Activated gamma-delta T cell treated with Interleukin-2 at 50 U/mL for 16 hours (primary cell): Measurements from ENCODE around the gene CD207.
"Not testable (repeated sequence)": the region's sequence is repeated elsewhere in the genome, so short reads cannot be mapped to it uniquely, and the experiment has no call there.

Experiments
- DNase-seq: peaks from one replicate; pipeline ENCODE4 v3.0.0-alpha.2; 2020

The CD207 gene

GRCh38 chr2:70835643-70836042 lies at the start of gene CD207:
Gene CD207 (minus strand): TSS chr2:70835816. CDS start chr2:70835776, 40 bp downstream.
- no peak for DNase-seq

DNA sequence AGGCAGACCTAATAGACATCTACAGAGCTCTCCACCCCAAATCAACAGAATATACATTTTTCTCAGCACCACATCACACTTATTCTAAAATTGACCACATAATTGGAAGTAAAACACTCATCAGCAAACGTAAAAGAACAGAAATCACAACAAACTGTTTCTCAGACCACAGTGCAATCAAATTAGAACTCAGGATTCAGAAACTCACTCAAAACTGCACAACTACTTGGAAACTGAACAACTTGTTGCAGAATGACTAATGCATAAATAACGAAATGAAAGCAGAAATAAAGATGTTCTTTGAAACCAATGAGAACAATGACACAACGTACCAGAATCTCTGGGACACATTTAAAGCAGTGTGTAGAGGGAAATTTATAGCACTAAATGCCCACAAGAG lies 42.9 kb upstream of the CD207 start:
- DNase-seq = not testable (repeated sequence)

- not testable (repeated sequence) for DNase-seq
Observed at GRCh38 chr2:70876138-70876537, 40.5 kb upstream of the CD207 start.

GRCh38 chr2:70873541-70873940 lies 37.9 kb upstream of the CD207 start:
- no peak for DNase-seq

DNA sequence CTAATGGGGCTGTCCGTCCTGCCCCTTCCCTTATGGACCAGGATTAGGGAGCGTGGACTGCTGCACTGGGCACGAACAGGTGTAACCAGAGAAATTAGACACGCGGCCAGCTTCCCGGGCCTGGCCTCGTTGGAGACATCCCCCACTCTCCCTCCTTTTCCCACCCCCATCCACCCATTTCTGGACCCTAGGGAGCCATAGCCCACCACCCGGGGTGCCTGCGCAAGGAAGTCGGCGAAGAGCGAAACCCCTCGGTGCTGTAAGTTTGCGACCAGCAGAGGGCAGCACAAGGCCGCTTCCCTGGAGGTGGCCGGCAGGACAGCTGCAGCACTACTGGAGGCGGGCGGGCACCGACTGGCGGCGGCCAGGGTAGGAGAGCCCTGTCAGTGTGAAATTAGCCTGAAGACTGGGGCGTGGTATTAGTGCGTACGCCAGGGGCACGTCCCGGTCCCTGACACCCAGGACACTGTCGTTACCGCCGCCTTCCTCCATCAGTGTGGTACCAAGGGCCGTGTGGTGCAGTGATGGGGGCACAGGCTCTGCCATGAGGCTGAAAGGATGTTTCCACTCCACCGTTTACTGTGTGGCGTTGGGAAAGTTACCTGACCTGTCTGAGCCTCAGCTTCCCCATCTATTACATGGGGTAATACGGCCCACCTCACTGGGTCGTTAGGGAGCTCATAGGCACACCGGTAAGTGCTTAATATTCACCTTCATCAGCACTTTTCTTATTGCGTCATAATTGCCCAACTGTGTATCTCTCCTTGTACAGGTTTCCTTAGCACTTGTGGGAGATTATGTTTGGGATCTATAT lies 36.0 kb upstream of the CD207 start:
- peak; percentile 80 for DNase-seq

DNA sequence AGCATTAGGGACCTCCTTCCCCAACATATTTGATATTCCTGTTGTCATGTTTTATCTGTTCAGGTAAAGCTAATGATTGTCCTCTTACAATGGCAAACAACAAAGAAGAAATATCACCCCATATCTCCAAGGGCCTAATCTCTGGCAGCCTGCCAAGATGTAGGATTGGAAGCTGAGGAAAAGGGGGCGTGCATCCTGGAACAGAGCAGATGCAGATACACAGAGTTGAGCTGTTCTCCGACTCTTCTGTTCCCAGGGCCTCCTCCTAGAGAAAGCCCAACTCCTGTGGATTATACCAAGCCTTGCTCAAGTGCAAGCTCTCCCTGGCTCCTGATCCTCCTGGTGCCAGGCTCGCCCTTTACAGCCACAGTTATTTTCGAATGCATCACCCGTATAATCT lies 35.2 kb upstream of the CD207 start:
- no peak for DNase-seq

DNA sequence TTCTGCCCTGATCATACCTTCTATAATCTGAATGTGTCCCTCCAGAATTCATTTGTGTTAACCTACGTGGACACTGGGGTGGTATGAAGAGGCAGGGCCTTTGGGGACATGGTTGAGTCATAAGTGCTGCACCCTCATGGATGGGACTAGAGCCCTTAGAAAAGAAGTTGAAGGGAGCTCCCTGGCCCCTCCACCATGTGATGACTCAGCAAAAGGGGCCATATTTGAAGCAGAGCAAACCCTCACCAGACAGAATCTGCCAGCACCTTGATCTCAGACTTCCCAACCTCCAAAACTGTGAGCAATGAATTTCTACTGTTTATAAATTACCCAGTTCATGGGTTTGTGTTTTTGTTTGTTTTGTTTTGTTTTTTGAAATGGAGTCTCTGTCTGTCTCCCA lies 33.4 kb upstream of the CD207 start:
- no peak for DNase-seq

GRCh38 chr2:70861777-70862625 lies 26.4 kb upstream of the CD207 start:
- peak; percentile 64 for DNase-seq

DNA sequence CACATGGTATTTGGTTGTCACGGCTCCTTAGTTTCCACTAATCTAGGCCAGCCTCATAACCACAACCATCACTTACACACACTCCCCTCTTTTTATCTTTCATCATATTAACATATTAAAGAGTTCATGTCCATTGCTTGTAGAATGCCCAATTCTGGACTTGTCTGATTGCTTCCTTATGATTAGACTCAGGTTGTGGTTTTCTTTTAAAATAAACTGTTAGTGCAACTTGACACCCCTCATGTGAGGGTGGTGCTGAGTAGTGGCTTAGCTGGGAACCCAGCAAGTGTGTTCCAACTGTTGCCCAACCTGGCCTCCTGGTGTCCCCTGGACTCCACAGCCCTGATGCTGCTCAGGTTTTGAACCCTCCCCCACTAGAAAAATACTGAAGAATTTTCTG lies 20.1 kb upstream of the CD207 start:
- no peak for DNase-seq

GRCh38 chr2:70854411-70854810 lies 18.8 kb upstream of the CD207 start:
- DNase-seq = no peak

GRCh38 chr2:70852824-70853223 lies 17.2 kb upstream of the CD207 start:
- DNase-seq = no peak

GRCh38 chr2:70851704-70852103 lies 16.1 kb upstream of the CD207 start:
- DNase-seq = peak; percentile 27

DNA sequence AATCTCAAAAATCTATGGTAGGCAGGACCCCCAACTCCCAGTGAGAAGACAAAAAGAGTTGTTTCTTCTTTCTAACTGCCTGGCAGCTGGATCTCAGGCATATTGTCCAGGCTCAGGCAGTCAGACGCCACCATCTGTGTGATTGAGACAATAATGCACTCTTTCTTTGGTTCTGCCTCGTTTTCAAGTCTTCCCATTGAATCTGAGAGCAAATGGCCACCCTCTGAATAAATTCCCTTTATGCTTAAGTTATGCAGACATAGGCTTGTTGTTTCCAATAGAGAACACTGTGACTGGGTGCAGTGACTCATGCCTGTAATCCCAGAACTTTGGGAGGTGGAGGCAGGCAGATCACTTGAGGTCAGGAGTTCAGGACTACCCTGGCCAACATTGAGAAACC lies 15.3 kb upstream of the CD207 start:
- DNase-seq = no peak

- no peak for DNase-seq
Observed at GRCh38 chr2:70842401-70842800, 6.8 kb upstream of the CD207 start.

GRCh38 chr2:70837980-70838925 lies 2.6 kb upstream of the CD207 start:
- DNase-seq = no peak

DNA sequence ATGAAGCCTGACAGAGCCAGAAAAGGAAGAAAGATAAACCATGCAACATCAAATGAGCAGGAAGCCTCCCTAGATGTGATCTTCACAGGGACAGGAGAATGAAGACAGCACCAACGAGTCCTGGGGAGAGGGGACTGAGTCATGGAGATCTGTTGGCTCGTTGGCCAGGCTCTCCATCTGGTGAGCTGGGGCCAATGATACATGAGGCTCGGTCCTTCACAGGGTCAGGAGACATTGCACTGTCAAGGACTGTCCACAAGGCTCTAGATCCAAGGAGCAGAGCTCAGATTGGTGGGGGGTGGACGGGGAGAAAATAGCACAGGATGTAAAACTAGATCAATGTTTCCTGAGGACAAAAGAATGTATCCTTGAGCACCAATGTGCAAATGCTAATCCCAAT lies 735 bp downstream of the CD207 start:
- no peak for DNase-seq

- no peak for DNase-seq
Observed at GRCh38 chr2:70834106-70834505, 1.5 kb downstream of the CD207 start.

DNA sequence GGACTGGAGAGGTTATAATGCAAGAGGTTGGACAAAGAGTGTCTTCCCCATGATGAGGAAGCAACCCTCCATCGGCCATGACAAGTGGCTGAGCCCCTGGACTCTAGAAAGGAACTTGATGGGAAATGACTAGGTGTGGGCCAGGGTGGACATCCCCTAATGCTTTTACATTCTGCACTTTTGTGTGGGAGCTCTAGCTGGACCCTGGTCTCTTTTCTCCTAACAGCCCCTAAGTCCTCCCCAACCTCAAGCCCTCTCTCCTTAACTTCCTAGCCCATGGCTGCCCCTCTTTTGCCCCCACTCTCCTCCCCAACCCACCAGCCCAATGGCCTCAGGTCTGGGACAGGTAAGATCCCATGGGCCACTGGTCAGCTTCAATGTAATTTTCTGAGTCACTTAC lies 2.4 kb downstream of the CD207 start:
- DNase-seq = no peak

DNA sequence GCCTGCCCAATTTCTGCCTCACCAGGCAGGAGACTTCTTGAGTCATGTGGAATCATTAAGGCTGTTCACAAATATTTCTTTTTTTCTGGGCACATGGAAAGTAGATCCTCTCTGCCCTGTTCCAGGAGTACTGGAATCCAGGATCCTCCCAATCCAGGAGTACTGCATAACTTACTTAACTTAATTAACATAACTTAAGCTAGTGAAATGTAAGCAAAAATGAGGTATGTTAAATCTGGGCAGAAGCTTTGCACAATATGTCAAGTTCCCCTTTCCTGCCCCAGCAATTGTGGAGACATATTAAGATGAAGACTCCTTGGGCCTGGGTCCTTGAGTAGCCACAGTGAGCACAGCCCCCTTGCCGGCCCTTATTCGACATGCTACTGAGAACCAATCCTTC lies 3.2 kb downstream of the CD207 start:
- DNase-seq = no peak

DNA sequence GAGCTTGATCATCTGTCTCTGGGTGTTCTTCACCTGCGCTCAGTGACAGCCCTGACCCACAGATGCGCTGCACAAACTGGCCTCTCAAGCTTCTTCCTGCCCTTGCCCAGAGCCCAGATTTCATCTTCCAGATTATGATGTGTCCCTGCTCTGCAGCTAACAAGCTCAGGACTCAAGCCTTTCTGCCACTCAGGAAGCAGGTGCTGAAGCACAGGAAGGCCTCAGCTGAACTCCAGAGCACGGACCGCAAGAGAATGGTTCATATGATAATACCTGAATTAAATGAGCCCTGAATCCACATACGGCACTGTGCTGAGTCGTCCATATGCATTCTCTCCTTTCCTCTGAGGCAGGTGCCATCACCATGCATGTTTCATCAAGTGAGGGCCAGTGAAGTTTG lies 3.8 kb downstream of the CD207 start:
- DNase-seq = no peak

DNA sequence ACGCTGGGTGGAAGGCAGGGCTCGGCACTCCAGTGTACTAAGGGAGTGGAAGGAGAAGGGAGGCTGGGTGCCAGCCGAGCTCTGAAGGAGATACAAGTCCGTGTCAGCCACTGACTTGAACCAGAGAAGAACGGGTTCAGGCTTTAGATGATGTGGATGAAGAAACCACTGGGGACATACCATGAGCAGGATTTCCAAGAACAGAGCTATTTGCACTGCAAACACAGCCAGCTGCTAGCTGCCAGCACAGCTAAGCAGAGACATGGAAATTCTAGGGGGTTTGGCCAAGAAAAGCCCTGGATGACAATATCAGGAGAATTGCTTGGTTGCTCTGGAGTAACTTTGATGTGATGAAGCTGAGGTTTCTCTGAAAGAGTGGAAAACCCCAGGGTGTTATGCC lies 5.2 kb downstream of the CD207 start:
- DNase-seq = no peak

GRCh38 chr2:70829916-70830315 lies 5.7 kb downstream of the CD207 start:
- no peak for DNase-seq
